ENCODE data around the gene ETNPPL.

The ETNPPL gene

GRCh38 chr4:108709234-108709633 lies 53.6 kb downstream of the ETNPPL start:
- TF ChIP-seq TAF1 (IDR thresholded peaks at IDR 0.05; ENCODE audit: borderline replicate concordance, insufficient read depth, low read length) (no peak), REST (IDR thresholded peaks at IDR 0.05; ENCODE audit: insufficient read depth in 1 of 2, low read depth in 2 of 2, low read length in 2 of 2) (no peak), SIN3A (IDR thresholded peaks at IDR 0.05; ENCODE audit: borderline replicate concordance, insufficient read depth, low read length) (no peak), POLR2AphosphoS5 (IDR thresholded peaks at IDR 0.05; ENCODE audit: low read depth, low read length) (no peak), FOXP2 (optimal IDR thresholded peaks at IDR 0.05; ENCODE audit: borderline replicate concordance, extremely low read depth, extremely low read length, insufficient read depth) (no peak)

- TF ChIP-seq REST (IDR thresholded peaks at IDR 0.05; ENCODE audit: insufficient read depth in 1 of 2, low read depth in 2 of 2, low read length in 2 of 2) (no peak), SIN3A (IDR thresholded peaks at IDR 0.05; ENCODE audit: borderline replicate concordance, insufficient read depth, low read length) (no peak), TAF1 (IDR thresholded peaks at IDR 0.05; ENCODE audit: borderline replicate concordance, insufficient read depth, low read length) (no peak), FOXP2 (optimal IDR thresholded peaks at IDR 0.05; ENCODE audit: borderline replicate concordance, extremely low read depth, extremely low read length, insufficient read depth) (no peak), POLR2AphosphoS5 (IDR thresholded peaks at IDR 0.05; ENCODE audit: low read depth, low read length) (no peak)
Observed at GRCh38 chr4:108706289-108706688, 56.6 kb downstream of the ETNPPL start.

GRCh38 chr4:108703966-108704365 lies 58.9 kb downstream of the ETNPPL start:
- TF ChIP-seq POLR2AphosphoS5 (IDR thresholded peaks at IDR 0.05; ENCODE audit: low read depth, low read length), result no peak
- TF ChIP-seq TAF1 (IDR thresholded peaks at IDR 0.05; ENCODE audit: borderline replicate concordance, insufficient read depth, low read length), result no peak

- TF ChIP-seq REST (IDR thresholded peaks at IDR 0.05; ENCODE audit: insufficient read depth in 1 of 2, low read depth in 2 of 2, low read length in 2 of 2), result no peak
- no peak for TF ChIP-seq SIN3A (IDR thresholded peaks at IDR 0.05; ENCODE audit: borderline replicate concordance, insufficient read depth, low read length)
- no peak for TF ChIP-seq FOXP2 (optimal IDR thresholded peaks at IDR 0.05; ENCODE audit: borderline replicate concordance, extremely low read depth, extremely low read length, insufficient read depth)
- TF ChIP-seq POLR2AphosphoS5 (IDR thresholded peaks at IDR 0.05; ENCODE audit: low read depth, low read length), result no peak
- TF ChIP-seq TAF1 (IDR thresholded peaks at IDR 0.05; ENCODE audit: borderline replicate concordance, insufficient read depth, low read length), result no peak
Observed at GRCh38 chr4:108703370-108703769, 59.5 kb downstream of the ETNPPL start.

GRCh38 chr4:108702960-108703359 lies 59.9 kb downstream of the ETNPPL start:
- TF ChIP-seq REST (IDR thresholded peaks at IDR 0.05; ENCODE audit: insufficient read depth in 1 of 2, low read depth in 2 of 2, low read length in 2 of 2) (no peak), TAF1 (IDR thresholded peaks at IDR 0.05; ENCODE audit: borderline replicate concordance, insufficient read depth, low read length) (no peak), POLR2AphosphoS5 (IDR thresholded peaks at IDR 0.05; ENCODE audit: low read depth, low read length) (no peak), FOXP2 (optimal IDR thresholded peaks at IDR 0.05; ENCODE audit: borderline replicate concordance, extremely low read depth, extremely low read length, insufficient read depth) (no peak), SIN3A (IDR thresholded peaks at IDR 0.05; ENCODE audit: borderline replicate concordance, insufficient read depth, low read length) (no peak)

Data from PFSK-1 (cell line).